ENCODE measurements around the gene FAIM2.
A peak's percentile ranks its signal among the peaks of the same experiment; 100 is the strongest.

FAIM2 gene

GRCh38 chr12:49917166-49917787 is 13.6 kb upstream of the FAIM2 start:
- no peak for DNase-seq

DNA sequence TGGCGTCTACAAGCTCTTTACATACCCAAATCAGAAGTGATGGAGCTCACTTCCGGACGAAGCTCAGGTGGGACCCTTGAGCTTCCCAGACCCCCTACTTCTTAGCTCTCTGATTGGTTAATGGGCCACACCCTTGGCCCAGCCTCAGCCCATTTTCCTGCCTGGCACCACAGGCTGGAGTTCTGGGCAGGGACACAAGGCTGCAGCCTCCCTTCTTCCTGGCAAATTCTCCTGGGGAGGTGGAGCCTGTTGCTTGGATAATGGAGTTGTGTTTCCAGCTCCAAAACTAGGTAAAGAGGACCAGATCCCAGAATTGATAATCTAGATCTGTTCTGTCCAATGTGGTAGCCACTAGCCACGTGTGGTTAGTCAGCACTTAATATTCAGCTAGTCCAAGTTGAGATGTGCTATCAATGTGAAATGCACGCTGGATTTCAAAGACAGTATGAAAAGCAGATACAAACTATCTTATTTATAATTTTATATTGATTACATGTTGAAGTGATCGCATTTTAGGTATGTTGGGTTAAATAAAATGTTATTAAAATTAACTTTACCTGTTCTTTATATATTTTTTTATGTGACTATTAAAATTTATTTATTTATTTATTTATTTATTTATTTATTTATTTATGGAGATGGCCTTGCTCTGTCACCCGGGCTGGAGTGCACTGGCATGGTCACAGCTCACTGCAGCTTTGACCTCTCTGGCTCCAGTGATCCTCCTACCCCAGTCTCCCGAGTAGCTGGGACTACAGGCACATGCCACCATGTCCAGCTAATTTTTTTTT is 12.6 kb upstream of the FAIM2 start:
- DNase-seq = no peak

DNA sequence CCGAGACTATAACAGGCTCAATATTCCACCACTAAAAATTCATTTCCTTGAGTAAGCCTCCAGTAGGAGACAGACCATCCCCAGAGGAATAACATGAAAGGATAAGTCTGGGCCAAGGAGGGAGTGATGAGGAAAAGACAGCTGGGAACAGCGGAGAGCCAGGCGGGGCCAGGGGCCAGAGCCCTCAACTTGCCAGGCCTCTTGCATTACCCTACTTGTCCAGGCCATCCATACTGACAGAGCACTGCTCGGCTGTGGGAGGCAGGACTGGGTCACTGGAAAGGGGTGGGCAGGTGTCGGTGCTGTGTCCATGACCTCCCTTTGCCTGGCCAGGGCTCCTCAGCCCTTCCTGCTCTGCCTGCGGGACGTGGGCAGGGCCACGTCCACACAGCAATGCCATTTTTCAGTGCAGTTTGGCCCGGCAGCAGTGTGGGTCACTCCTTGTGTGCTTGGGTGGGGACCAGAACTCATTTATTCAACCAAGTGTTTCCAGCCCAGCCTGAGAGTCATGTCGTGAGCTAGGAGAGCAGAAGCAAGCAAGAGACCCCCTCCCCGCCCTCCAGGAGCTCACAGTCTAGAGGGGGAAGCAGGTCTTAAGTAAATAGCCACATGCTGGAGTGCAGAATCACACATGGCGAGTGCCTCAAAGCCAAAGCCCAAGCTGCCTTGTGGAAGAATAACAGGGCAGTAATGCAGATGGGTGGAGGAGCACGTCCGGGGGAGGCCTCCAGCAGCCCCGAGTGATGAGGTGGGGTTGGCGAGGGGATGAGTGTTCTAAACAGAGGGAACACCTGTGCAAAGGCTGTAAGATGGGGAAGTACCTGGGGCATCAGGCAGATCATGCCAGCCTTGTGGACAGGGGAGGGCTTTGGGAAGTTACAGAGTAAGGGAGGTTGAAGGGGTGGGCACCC is 8.9 kb upstream of the FAIM2 start:
- DNase-seq = no peak

DNA sequence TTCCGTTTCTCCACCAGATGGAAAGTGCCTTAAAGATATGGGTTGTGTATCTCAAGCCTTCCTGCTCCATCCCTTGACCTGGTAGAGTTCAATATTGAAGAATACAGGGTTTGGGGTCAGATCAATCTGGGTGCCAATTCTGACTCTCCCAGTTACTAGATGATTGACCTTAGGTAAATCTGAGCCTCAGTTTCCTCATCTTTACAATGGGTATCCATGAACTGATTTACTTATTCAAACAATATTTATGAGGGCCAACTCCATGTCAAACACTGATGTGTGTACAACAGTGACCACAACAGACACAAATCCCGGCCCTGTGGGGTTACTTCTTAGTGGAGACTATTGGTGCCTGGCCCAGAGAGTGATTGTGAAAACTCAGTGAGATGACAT is 7.5 kb upstream of the FAIM2 start:
- DNase-seq = no peak

DNA sequence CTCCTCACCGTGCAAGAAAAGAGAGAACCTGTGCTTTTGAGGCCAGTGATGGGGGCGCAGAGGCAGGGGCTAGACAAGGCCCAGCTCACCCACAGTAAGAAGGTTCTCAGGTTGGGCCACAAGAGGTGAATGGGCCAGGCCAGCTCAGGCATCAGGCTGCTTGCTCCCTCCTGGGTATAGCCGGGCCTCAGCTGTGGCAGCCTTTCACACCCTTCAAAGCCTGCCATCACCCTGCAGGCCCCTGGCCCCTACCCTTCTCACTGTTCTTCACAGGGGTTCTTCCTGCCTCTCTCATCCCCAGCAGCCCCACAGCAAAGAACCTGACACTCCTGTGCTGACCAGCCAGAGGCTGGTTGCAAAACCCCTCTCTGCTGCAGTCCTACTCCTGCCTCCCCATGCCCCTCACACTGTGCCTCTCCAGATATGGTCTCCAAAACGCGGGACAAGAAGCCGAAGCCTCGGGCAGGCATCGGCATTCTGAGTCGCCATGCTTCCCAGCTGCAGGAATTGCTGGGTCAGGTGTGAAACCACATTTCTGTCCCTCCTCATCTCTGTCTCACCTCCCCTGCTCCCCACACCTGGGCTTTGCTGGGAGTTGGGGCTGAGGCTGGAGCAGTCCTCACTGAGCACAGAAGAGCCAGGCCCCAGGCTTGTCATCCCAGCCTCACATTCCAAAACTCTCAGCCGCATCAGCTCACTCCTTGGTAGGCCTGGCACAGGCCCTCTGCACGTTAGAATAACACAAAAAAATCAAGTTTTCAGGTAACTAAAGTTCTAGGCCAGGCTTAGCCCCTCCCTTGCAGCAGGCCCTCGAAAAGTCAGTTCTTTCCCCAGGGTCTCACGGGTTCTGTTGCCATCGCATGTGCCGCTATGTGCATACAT is 6.9 kb upstream of the FAIM2 start:
- no peak for DNase-seq

GRCh38 chr12:49909826-49910225 is 6.1 kb upstream of the FAIM2 start:
- peak in 1 of 2 experiments; percentile 12 for DNase-seq

- DNase-seq = no peak
Observed at GRCh38 chr12:49909356-49909755, 5.7 kb upstream of the FAIM2 start.

- no peak for DNase-seq
Observed at GRCh38 chr12:49907352-49907751, 3.7 kb upstream of the FAIM2 start.

- DNase-seq = no peak
Observed at GRCh38 chr12:49905718-49906314, 2.1 kb upstream of the FAIM2 start.

- DNase-seq = no peak
Observed at GRCh38 chr12:49904601-49905000, 901 bp upstream of the FAIM2 start.

- no peak for DNase-seq
Observed at GRCh38 chr12:49903351-49903699, 375 bp downstream of the FAIM2 start.

GRCh38 chr12:49902399-49903350 is 1.0 kb downstream of the FAIM2 start:
- no peak for DNase-seq

GRCh38 chr12:49901986-49902385 is 1.7 kb downstream of the FAIM2 start:
- DNase-seq = no peak

GRCh38 chr12:49901026-49901425 is 2.7 kb downstream of the FAIM2 start:
- no peak for DNase-seq

- no peak for DNase-seq
Observed at GRCh38 chr12:49900371-49900770, 3.3 kb downstream of the FAIM2 start.

- no peak for DNase-seq
Observed at GRCh38 chr12:49899921-49900320, 3.8 kb downstream of the FAIM2 start.

GRCh38 chr12:49899286-49899843 is 4.3 kb downstream of the FAIM2 start:
- DNase-seq = no peak

DNA sequence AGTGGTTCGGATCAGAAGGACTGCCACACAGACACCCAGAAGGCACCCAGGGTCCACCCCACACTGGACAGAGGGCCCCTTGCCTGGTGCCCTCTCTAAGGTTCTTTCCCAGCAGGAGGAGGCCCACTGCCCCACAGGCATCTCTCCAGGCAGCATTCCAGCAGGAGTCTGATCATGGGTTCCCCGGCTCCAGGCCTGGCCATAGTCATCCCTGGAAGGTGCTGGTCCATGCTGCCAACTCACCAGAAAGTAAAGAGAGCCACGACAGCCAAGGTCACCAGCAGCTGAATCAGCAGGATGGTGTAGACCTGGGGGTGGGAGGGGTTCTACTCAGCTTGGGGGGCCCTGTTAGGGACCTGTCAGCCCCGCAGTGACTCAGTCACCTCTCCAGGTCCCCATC is 6.4 kb downstream of the FAIM2 start:
- no peak for DNase-seq

GRCh38 chr12:49895773-49896172 is 7.9 kb downstream of the FAIM2 start:
- DNase-seq = no peak

- no peak for DNase-seq
Observed at GRCh38 chr12:49894751-49895148, 8.9 kb downstream of the FAIM2 start.

Data from stimulated activated CD4-positive, alpha-beta T cell treated with anti-CD3 and anti-CD28 coated beads, Interleukin-4, amount 100 ng/mL, for 4 hours (primary cell).